Large intestine (tissue), 3 donors: Measurements from ENCODE around the gene ZFHX3. TPM values are rescaled to one million over a fixed set of nuclear protein-coding genes. Genes with fewer than 3 reads are reported as not detected.

Experiments
- DNase-seq, 2 donors: peaks; one replicate each; pipeline versions ENCODE4 v3.0.0 to v3.0.0-alpha.2; 2013
- H3K27ac ChIP-seq: one replicate; pipeline ENCODE4 v1.5.1; 2013; ENCODE audit warnings: low read length
- H3K27me3 ChIP-seq: 2 replicates; pipeline ENCODE4 v1.6.1; 2013; ENCODE audit warnings: low read length; ENCODE audit not compliant: control insufficient read depth, insufficient read depth
- H3K36me3 ChIP-seq: 2 replicates; pipeline ENCODE4 v1.6.1; 2013; ENCODE audit warnings: low read length; ENCODE audit not compliant: control insufficient read depth, insufficient read depth
- H3K4me1 ChIP-seq: one replicate; pipeline ENCODE4 v1.6.1; 2013; ENCODE audit warnings: low read length; ENCODE audit not compliant: control insufficient read depth, insufficient read depth
- H3K4me3 ChIP-seq: one replicate; pipeline ENCODE4 v1.5.1; 2013; ENCODE audit warnings: low read length
- H3K9me3 ChIP-seq: one replicate; pipeline ENCODE4 v1.6.1; 2013; ENCODE audit warnings: mild to moderate bottlenecking, low read depth, low read length, moderate library complexity; ENCODE audit not compliant: control insufficient read depth
- WGBS: methylation state at CpG from one replicate; pipeline ENCODE4 v1.1.5; 2013; ENCODE audit warnings: low lambda C conversion rate; ENCODE audit not compliant: insufficient coverage; 5-methylcytosine and 5-hydroxymethylcytosine counted together
- polyA plus RNA-seq: library from polyadenylated mRNA; unstranded; fragments of 120-200 nt; gene quantifications from one replicate; pipeline ENCODE4 v1.2.1, GENCODE V29; 2013

ZFHX3 gene
- polyA plus RNA-seq, 1 donor: 10.5 TPM

DNA sequence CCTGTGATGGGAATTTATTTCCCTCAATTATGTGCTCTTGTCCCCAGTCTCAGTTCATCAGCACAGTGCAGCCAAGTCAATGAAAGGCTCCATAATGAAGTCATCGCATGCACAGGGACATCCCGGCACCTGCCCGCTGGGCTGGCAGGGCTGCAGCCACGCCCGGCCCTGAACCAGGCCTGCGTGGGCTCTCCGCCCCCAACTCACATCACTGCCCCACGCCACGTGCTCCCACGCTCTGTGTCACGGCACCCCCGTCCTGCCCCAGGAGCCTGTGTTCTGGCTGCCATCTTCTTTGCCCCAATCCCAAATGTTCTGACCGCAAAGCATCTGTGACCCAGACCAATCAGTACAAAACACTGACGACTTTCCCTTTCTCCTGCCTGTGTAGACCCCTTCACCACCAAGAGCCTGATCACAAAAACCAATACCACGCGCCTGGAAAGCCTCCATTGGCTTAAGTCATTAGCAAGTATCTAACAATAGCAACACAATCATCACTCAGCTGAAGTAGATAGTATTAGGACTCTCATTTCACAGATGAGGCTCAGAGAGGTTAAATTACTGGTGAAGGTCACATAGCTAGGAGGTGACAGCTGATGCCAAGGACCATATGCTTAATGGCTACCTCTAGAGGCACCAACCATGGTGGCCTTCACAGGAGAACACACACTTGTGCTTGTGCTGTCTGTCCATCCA is 202.5 kb downstream of the ZFHX3 start:
- Histone ChIP-seq H3K4me3 (no peak overlapping the region), H3K36me3 (peaks cover 3% of the 10 kb centered on the region), H3K27ac (no peak overlapping the region), H3K4me1 (peaks cover 3% of the 10 kb centered on the region), H3K27me3 (no peaks in the 10 kb centered on the region), H3K9me3 (no peaks in the 10 kb centered on the region)
- no CpG with 5 or more reads among the region's 16 CpGs for WGBS
- no peak for DNase-seq

DNA sequence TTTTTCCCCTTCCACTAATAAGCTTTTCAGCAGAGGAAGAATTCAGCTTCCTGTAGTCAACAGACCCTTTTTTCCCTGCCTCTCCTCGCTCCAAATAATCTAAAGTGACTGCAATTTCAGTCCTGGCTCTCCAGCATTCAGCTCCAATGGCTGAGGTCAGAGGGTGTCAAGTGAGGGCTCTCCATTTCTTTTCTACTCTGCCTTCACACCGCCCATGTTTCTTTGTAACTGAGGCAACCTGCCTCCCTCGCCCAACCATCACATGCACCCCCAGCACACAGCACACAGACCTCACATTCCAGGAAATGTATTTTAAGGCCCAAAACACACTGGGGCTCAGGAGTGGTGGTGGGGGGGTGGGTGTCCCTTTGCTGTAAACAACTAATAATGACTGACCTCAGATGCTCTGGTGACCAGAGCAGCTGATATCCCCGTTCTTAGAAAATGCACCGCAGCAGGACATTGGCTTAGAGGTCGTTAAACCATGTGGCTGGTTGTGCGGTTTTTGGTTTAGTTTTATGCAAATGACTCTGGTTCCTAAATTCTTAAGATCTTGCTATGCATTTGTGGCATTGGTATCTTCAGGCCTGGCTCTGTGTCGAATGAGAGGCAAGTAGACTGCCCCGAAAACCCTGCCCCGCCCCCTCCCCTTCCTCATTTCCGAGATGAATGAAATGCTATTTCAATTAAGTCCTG is 203.6 kb downstream of the ZFHX3 start:
- DNase-seq: no peak
- H3K36me3 ChIP-seq: peaks cover 3% of the 10 kb centered on the region

DNA sequence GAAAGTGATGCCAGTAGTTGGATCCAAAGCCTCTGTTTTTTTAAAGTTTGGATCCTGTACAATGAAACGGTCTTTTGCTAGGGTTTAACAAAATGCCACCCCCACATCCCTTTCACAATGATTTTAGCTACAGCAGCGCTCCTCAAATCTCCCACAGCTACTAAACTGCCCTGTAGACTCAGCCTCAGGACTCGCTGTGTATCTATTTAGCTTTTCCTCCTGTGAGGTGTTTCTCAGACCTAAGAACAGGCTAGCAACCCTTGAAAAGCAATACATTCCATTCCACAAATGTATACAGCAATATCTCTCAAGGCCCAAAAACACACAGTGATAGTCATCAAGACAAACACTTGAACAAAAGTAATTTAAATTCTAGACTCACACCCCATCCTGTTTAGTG is 206.4 kb downstream of the ZFHX3 start:
- no peak for DNase-seq
- no peak overlapping the region for H3K27ac ChIP-seq
- H3K4me1 ChIP-seq: no peaks in the 10 kb centered on the region
- H3K27me3 ChIP-seq: no peaks in the 10 kb centered on the region
- H3K36me3 ChIP-seq: peaks cover 6% of the 10 kb centered on the region
- no peak overlapping the region for H3K4me3 ChIP-seq
- no CpG with 5 or more reads among the region's 3 CpGs for WGBS
- H3K9me3 ChIP-seq: no peaks in the 10 kb centered on the region

More for the DNA sequence above, 203.6 kb downstream of the ZFHX3 start:
- Histone ChIP-seq H3K27me3 (no peaks in the 10 kb centered on the region), H3K9me3 (no peaks in the 10 kb centered on the region), H3K4me3 (no peak overlapping the region), H3K27ac (no peak overlapping the region), H3K4me1 (peaks cover 3% of the 10 kb centered on the region)
- WGBS: no CpG with 5 or more reads among the region's 11 CpGs

DNA sequence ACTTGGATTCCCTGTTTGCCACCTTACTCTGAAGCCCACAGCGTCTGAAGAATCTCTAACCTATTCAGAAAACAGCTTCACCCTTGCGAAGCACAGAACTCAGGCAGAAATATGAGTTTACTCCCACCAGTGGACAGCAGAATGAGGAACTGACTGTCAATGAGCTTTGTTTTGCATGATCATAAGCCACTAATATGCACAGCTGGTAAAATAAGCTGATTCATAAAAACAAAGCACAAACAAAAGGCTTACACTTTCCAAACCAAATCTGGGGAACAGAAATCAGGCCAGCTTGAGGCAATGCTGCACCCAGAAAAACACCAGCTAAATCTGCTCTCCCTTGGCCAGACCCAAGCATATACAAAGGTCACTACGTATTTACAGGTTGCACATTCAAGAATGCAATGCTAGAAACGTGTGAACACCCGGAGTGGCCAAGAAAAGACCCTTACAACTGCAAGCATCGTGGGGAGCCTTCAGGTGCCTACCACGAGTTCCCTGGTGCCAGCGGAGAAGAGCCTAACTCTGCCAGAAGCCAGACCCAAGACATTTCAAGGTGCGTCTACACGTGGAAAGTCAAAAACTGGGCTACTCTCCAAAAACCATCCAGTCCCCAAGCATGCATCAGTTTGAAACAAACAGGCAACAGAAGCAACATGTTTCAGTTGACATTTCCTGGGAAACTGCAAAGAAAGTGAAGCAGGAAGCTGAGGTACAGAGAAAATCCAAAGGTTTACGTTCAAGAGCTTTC is 207.1 kb downstream of the ZFHX3 start:
- no peak overlapping the region for H3K27ac ChIP-seq
- WGBS: no CpG with 5 or more reads among the region's 11 CpGs
- H3K4me3 ChIP-seq: no peak overlapping the region
- H3K27me3 ChIP-seq: no peaks in the 10 kb centered on the region
- DNase-seq: no peak
- H3K9me3 ChIP-seq: no peaks in the 10 kb centered on the region
- H3K4me1 ChIP-seq: no peaks in the 10 kb centered on the region
- H3K36me3 ChIP-seq: peaks cover 6% of the 10 kb centered on the region

DNA sequence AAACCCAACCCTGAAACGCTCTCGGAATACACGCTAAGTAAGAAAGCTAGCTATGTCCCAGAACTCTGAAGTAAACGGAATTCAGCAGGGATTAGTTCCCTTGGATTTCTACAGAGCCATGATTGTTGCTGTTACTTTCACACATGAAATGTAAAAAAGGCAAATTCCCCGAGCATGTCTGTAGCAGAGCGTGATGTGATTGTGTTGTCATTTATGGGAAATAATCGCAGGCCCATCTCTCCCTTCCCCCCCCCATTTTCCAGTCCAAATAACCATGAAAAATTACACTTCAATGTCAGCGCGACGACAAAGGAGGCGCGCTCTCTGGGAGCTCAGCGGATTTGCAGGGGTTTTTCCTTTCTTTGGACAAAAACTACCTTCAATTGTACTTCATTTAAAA is 209.0 kb downstream of the ZFHX3 start:
- H3K36me3 ChIP-seq: peaks cover 3% of the 10 kb centered on the region
- no peak overlapping the region for H3K27ac ChIP-seq
- no peak overlapping the region for H3K4me3 ChIP-seq
- no CpG with 5 or more reads among the region's 13 CpGs for WGBS
- DNase-seq: no peak
- H3K9me3 ChIP-seq: no peaks in the 10 kb centered on the region
- H3K27me3 ChIP-seq: no peaks in the 10 kb centered on the region
- H3K4me1 ChIP-seq: no peaks in the 10 kb centered on the region

DNA sequence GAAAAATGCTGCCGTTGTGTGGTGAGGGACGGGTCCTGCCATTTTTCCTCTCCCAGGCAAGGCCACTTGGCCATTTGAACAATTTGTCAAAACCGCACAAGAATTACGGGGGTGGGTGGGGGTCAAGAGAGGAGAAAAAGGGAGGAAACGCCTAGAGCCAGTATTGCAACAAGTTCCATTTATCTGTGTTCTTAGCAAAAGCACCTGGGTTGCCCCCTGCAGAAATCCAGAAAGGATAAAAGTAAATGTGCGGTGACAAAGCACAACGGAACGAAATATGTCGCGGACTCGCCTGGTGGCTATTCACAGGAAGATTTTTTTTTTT is 209.4 kb downstream of the ZFHX3 start:
- 100% methylated on average over 5 of the region's 11 CpGs for WGBS
- Histone ChIP-seq H3K27ac (no peak overlapping the region), H3K27me3 (no peaks in the 10 kb centered on the region), H3K4me3 (no peak overlapping the region), H3K36me3 (peaks cover 3% of the 10 kb centered on the region), H3K9me3 (no peaks in the 10 kb centered on the region), H3K4me1 (no peaks in the 10 kb centered on the region)
- no peak for DNase-seq

DNA sequence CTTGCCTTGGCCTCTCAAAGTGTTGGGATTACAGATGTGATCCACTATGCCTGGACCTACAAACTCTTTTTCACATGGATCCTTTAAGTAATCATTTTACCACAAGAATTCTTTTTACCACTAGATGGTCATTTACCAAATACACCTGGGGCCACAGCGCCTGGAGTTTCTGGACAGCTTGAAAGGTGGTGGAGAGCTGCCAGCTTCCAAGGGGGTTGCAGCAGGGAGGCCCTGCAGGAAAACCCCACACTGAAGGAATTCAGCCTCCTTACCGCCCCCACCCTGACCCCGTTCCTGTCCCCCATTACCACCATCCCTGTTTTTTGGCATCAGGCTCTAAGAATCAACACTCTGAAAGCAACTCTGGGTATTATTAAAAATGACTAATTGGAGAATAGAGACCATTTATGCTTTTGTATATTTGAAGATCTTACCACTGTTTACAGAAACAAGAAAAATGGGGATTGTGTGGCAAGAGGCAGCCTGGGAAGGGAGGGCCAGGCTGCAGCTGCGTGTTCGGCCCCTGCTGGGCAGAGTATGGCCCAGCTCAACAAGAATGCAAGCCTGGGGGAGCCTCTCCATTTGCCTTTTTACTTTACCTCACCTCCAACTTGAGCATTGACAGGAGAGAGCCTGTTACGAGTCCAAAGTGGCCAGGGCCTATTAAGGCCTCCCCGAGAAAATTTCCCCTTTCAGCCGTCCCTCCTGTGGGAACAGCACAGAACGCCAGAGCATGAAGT is 209.9 kb downstream of the ZFHX3 start:
- H3K4me3 ChIP-seq: no peak overlapping the region
- H3K4me1 ChIP-seq: no peaks in the 10 kb centered on the region
- peaks cover 3% of the 10 kb centered on the region for H3K36me3 ChIP-seq
- H3K9me3 ChIP-seq: no peaks in the 10 kb centered on the region
- H3K27ac ChIP-seq: no peak overlapping the region
- no CpG with 5 or more reads among the region's 9 CpGs for WGBS
- H3K27me3 ChIP-seq: no peaks in the 10 kb centered on the region
- DNase-seq: no peak

DNA sequence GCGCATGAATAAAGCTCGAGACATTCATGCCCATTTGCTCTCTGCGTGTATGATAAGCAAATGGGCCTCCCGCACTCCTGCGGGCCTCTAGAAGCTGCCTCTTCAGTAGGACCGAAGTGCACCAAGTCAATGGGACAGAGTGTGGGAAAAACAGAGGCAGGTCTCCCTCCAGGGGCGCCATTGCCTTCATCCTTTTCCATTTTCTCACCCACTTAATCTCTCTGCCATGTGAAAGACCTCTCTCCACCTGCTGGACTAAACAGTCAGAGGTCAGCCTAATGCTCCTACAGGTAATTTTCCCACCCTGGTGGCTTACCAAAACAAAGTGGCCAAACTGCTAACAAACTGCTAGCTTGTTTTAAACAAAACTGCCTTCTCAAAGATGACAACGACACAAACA is 210.9 kb downstream of the ZFHX3 start:
- Histone ChIP-seq H3K27me3 (no peaks in the 10 kb centered on the region), H3K9me3 (no peaks in the 10 kb centered on the region), H3K36me3 (peaks cover 3% of the 10 kb centered on the region), H3K27ac (no peak overlapping the region), H3K4me1 (no peaks in the 10 kb centered on the region), H3K4me3 (no peak overlapping the region)
- no peak for DNase-seq
- no CpG with 5 or more reads among the region's 8 CpGs for WGBS

DNA sequence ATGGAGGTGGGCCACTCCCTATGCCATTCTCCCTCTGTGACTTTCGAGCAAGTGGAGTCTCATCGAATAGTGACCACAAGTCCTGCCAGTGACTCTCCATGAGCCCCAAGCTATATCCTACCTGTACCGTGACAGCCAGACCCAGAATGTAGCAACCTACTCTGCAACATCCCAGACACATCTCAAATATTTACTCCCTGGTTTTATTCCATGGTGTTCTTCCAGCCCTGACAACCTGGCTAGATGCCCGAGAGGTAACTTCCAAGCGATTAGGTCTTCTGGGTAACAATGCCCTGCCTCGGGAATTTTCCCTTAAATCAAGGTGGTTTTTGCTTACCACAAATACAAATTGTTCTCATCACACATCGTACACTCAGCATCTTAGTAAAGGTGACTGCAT is 211.7 kb downstream of the ZFHX3 start:
- Histone ChIP-seq H3K4me1 (no peaks in the 10 kb centered on the region), H3K27ac (no peak overlapping the region), H3K36me3 (peaks cover 3% of the 10 kb centered on the region), H3K4me3 (no peak overlapping the region), H3K27me3 (no peaks in the 10 kb centered on the region), H3K9me3 (no peaks in the 10 kb centered on the region)
- no peak for DNase-seq
- WGBS: 96% methylated on average over 4 of the region's 7 CpGs

DNA sequence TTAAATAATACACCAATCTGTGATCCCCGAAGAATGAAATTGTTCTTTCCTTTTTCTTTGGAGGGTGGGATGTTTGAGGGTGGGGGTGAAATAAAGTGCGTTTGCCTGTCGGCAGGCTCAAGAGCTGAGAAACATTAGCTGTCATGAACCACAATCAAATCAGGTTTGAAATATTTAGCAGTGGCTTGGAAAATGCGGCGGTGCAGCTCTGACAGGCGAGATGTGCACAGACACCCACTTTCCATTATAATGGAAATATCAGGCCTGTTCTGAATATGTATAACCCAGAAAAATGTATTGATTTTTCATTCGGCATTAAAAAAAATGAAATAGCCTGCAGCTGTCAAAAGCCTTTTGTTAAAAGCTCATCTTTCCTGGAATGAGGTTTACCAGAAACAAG is 212.8 kb downstream of the ZFHX3 start:
- no peak for DNase-seq
- Histone ChIP-seq H3K36me3 (peaks cover 3% of the 10 kb centered on the region), H3K27ac (no peak overlapping the region), H3K4me3 (no peak overlapping the region), H3K4me1 (no peaks in the 10 kb centered on the region), H3K9me3 (no peaks in the 10 kb centered on the region), H3K27me3 (no peaks in the 10 kb centered on the region)
- 90% methylated on average over 1 of the region's 7 CpGs for WGBS
